ENCODE measurements around the gene CUL3. TPM values are rescaled to one million over a fixed set of nuclear protein-coding genes. Genes with fewer than 3 reads are reported as not detected.
"Not testable (repeated sequence)": the region's sequence is repeated elsewhere in the genome, so short reads cannot be mapped to it uniquely, and the experiment has no call there.

The CUL3 gene
- total and polyA plus RNA-seq, 4 experiments from 2014 or later: 12.4 to 85.3 (median 73.3) TPM

- DNase-seq; H3K27me3 Mint-ChIP-seq; CTCF ChIA-PET (ENCODE audit: partially characterized antibody); H3K27ac ChIP-seq (ENCODE audit: low read depth, low read length); H3K9me3 ChIP-seq (ENCODE audit: control insufficient read depth in 1 of 2, low read length in 2 of 2); H3K4me3 Mint-ChIP-seq; H3K4me3 ChIP-seq (ENCODE audit: low read length in 2 of 2); H3K27me3 ChIP-seq (ENCODE audit: insufficient read depth, low read length); H3K4me1 ChIP-seq (ENCODE audit: insufficient read depth, low read length); H3K9me3 Mint-ChIP-seq: not testable (repeated sequence)
- peaks cover 60 to 75% of the 10 kb centered on the region in 2 donors for H3K36me3 Mint-ChIP-seq
- peaks cover 30 to 69% (median 52%) of the 10 kb centered on the region in 4 donors for H3K4me1 Mint-ChIP-seq
- intact Hi-C loops (cut with micrococcal nuclease): loop anchor here (10.0 kb wide), 1 partner anchor 167 kb away; no protein-coding TSS in a partner anchor
- POLR2A ChIA-PET (ENCODE audit: partially characterized antibody): interaction anchor here (0.6 kb wide), 1 partner anchor 408 kb away, joined by 3 read pairs; no protein-coding TSS in a partner anchor
- H3K36me3 ChIP-seq (ENCODE audit: insufficient read depth, low read length): peaks cover 14% of the 10 kb centered on the region
- H3K27ac Mint-ChIP-seq: peak overlapping the region in 1 of 7 donors; percentile 17
Observed at GRCh38 chr2:224487940-224488339, 97.2 kb downstream of the CUL3 start.

DNA sequence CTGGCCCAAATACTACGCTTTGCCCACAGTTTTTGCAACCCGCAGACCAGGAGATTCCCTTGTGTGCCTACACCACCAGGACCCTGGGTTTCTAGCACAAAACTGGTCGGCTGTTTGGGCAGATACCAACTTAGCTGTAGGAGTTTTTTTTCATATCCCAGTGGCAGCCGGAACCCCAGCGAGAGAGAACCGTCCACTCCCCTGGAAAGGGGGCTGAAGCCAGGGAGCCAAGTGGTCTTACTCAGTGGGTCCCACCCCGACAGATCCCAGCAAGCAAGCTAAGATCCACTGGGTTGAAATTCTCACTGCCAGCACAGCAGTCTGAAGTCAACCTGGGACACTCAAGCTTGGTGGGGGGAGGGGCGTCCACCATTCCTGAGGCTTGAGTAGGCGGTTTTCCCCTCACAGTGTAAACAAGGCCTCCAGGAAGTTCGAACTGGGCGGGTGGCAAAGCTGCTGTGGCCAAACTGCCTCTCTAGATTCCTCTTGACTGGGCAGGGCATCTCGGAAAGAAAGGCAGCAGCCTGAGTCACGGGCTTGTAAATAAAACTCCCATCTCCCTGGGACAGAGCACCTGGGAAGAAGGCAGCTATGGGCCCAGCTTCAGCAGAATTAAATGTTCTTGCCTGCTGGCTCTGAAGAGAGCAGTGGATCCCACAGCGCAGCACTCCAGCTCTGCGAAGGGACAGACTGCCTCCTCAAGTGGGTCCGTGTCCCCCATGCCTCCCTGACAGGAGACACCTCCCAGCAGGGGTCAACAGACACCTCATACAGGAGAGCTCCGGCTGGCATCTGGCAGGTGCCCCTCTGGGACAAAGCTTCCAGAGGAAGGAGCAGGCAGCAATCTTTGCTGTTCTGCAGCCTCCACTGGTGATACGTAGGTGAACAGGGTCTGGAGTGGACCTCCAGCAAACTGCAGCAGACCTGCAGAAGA, 99.8 kb downstream of the CUL3 start:
- H3K27me3 ChIP-seq (ENCODE audit: insufficient read depth, low read length); H3K9me3 Mint-ChIP-seq; CTCF ChIA-PET (ENCODE audit: partially characterized antibody); H3K4me3 Mint-ChIP-seq; DNase-seq; H3K9me3 ChIP-seq (ENCODE audit: control insufficient read depth in 1 of 2, low read length in 2 of 2); H3K27me3 Mint-ChIP-seq; H3K4me1 ChIP-seq (ENCODE audit: insufficient read depth, low read length); H3K27ac ChIP-seq (ENCODE audit: low read depth, low read length); POLR2A ChIA-PET (ENCODE audit: partially characterized antibody); H3K4me3 ChIP-seq (ENCODE audit: low read length in 2 of 2): not testable (repeated sequence)
- intact Hi-C loops (cut with micrococcal nuclease): loop anchor here (10.0 kb wide), 1 partner anchor 169 kb away; no protein-coding TSS in a partner anchor
- H3K36me3 ChIP-seq (ENCODE audit: insufficient read depth, low read length): peaks cover 14% of the 10 kb centered on the region
- Mint-ChIP-seq H3K27ac (peak overlapping the region in 1 of 7 donors; percentile 15), H3K36me3 (peaks cover 39 to 71% of the 10 kb centered on the region in 2 donors), H3K4me1 (peaks cover 25 to 47% (median 34%) of the 10 kb centered on the region in 4 donors)

DNA sequence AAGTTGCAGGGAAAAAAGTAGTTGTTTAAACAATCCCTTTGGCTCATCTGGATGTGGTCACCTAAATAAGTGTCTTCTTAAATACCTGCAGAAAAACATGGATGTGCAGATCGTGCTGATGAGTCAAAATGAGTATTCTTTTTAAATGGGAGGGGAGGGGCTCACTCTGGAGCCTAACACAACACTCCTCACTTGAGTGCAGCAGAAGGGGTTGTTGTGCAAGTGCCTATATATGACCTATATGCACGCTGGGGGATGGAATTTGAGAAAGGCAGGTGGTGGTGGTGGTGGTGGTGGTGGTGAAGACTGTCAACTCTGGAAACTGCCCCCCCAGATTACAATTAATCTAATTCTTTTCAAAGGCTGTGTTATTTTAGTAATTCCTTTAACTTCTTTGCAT, 105.3 kb downstream of the CUL3 start:
- Histone ChIP-seq H3K4me3 (ENCODE audit: low read length in 2 of 2) (no peak overlapping the region), H3K9me3 (ENCODE audit: control insufficient read depth in 1 of 2, low read length in 2 of 2) (no peaks in the 10 kb centered on the region), H3K4me1 (ENCODE audit: insufficient read depth, low read length) (no peaks in the 10 kb centered on the region), H3K27me3 (ENCODE audit: insufficient read depth, low read length) (no peaks in the 10 kb centered on the region), H3K27ac (ENCODE audit: low read depth, low read length) (no peak overlapping the region), H3K36me3 (ENCODE audit: insufficient read depth, low read length) (peaks cover 29% of the 10 kb centered on the region)
- Mint-ChIP-seq H3K36me3 (peaks cover 52 to 72% of the 10 kb centered on the region in 2 donors), H3K27me3 (no peaks in the 10 kb centered on the region), H3K4me3 (no peak overlapping the region), H3K9me3 (no peaks in the 10 kb centered on the region), H3K4me1 (peaks cover 0 to 6% (median 2%) of the 10 kb centered on the region in 4 donors), H3K27ac (peak overlapping the region in 2 of 7 donors; percentile 2 to 62)
- no peak for DNase-seq
- ChIA-PET CTCF (ENCODE audit: partially characterized antibody) (no interaction called here), POLR2A (ENCODE audit: partially characterized antibody) (no interaction called here)
- intact Hi-C loops (cut with micrococcal nuclease): loop anchor here (10.0 kb wide), 1 partner anchor 175 kb away; no protein-coding TSS in a partner anchor

- ChIA-PET POLR2A (ENCODE audit: partially characterized antibody) (no interaction called here), CTCF (ENCODE audit: partially characterized antibody) (no interaction called here)
- H3K4me1 ChIP-seq (ENCODE audit: insufficient read depth, low read length): no peaks in the 10 kb centered on the region
- no peak overlapping the region for H3K27ac Mint-ChIP-seq
- no peak for DNase-seq
- peaks cover 0 to 3% (median 1%) of the 10 kb centered on the region in 4 donors for H3K4me1 Mint-ChIP-seq
- peaks cover 35 to 43% of the 10 kb centered on the region in 2 donors for H3K36me3 Mint-ChIP-seq
- no peak overlapping the region for H3K4me3 ChIP-seq (ENCODE audit: low read length in 2 of 2)
- no peaks in the 10 kb centered on the region for H3K27me3 Mint-ChIP-seq
- peaks cover 28% of the 10 kb centered on the region for H3K36me3 ChIP-seq (ENCODE audit: insufficient read depth, low read length)
- H3K9me3 ChIP-seq (ENCODE audit: control insufficient read depth in 1 of 2, low read length in 2 of 2): no peaks in the 10 kb centered on the region
- H3K27me3 ChIP-seq (ENCODE audit: insufficient read depth, low read length): no peaks in the 10 kb centered on the region
- H3K9me3 Mint-ChIP-seq: no peaks in the 10 kb centered on the region
- intact Hi-C loops (cut with micrococcal nuclease): no loop called here
- H3K4me3 Mint-ChIP-seq: no peak overlapping the region
- H3K27ac ChIP-seq (ENCODE audit: low read depth, low read length): no peak overlapping the region
Observed at GRCh38 chr2:224472827-224473226, 112.3 kb downstream of the CUL3 start.

GRCh38 chr2:224472137-224472536, 113.0 kb downstream of the CUL3 start:
- peaks cover 0 to 3% (median 2%) of the 10 kb centered on the region in 4 donors for H3K4me1 Mint-ChIP-seq
- peak overlapping the region in 1 of 7 donors; percentile 38 for H3K27ac Mint-ChIP-seq
- Histone ChIP-seq H3K27ac (ENCODE audit: low read depth, low read length) (no peak overlapping the region), H3K9me3 (ENCODE audit: control insufficient read depth in 1 of 2, low read length in 2 of 2) (no peaks in the 10 kb centered on the region), H3K4me3 (ENCODE audit: low read length in 2 of 2) (no peak overlapping the region), H3K36me3 (ENCODE audit: insufficient read depth, low read length) (peaks cover 21% of the 10 kb centered on the region), H3K4me1 (ENCODE audit: insufficient read depth, low read length) (no peaks in the 10 kb centered on the region), H3K27me3 (ENCODE audit: insufficient read depth, low read length) (no peaks in the 10 kb centered on the region)
- CTCF ChIA-PET (ENCODE audit: partially characterized antibody): no interaction called here
- intact Hi-C loops (cut with micrococcal nuclease): no loop called here
- H3K4me3 Mint-ChIP-seq: no peak overlapping the region
- no peak for DNase-seq
- H3K36me3 Mint-ChIP-seq: peaks cover 29 to 37% of the 10 kb centered on the region in 2 donors
- no peaks in the 10 kb centered on the region for H3K9me3 Mint-ChIP-seq
- H3K27me3 Mint-ChIP-seq: no peaks in the 10 kb centered on the region
- POLR2A ChIA-PET (ENCODE audit: partially characterized antibody): no interaction called here

DNA sequence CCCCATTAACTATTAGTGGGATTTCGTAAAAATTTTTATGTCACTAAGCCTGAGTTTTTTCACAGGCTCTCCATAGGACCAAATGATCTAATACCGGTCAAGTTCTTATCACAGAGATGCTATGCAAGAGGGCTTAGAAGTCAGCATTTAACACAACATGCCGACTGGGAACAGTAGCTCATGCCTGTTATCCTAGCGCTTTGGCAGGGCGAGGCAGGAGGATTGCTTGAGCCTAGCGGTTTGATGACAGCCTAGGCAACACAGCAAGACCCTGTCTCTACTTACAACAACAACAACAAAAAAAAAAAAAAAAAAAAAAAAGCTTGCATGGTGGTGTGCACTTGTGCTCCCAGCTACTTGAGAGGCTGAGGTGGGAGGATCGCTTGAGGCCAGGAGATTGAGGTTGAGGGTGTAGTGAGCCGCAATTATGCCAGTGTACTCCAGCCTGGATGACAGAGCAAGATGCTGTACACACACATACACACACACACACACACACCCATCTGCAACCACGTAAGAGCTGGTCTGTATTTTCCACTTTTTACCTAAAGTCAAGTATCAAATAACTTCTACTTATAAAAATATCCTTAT, 115.7 kb downstream of the CUL3 start:
- CTCF ChIA-PET (ENCODE audit: partially characterized antibody): no interaction called here
- peaks cover 6% of the 10 kb centered on the region for H3K36me3 ChIP-seq (ENCODE audit: insufficient read depth, low read length)
- no peaks in the 10 kb centered on the region for H3K4me1 ChIP-seq (ENCODE audit: insufficient read depth, low read length)
- H3K4me3 ChIP-seq (ENCODE audit: low read length in 2 of 2): no peak overlapping the region
- H3K27me3 ChIP-seq (ENCODE audit: insufficient read depth, low read length): no peaks in the 10 kb centered on the region
- Mint-ChIP-seq H3K9me3 (peaks cover 0 to 3% (median under 1%) of the 10 kb centered on the region in 8 donors), H3K4me3 (no peak overlapping the region), H3K27me3 (no peaks in the 10 kb centered on the region), H3K27ac (peak overlapping the region in 1 of 7 donors; percentile 29), H3K4me1 (peaks cover 0 to 4% (median under 1%) of the 10 kb centered on the region in 4 donors), H3K36me3 (peaks cover 10 to 15% of the 10 kb centered on the region in 2 donors)
- H3K9me3 ChIP-seq (ENCODE audit: control insufficient read depth in 1 of 2, low read length in 2 of 2): no peaks in the 10 kb centered on the region
- H3K27ac ChIP-seq (ENCODE audit: low read depth, low read length): no peak overlapping the region
- no peak for DNase-seq
- intact Hi-C loops (cut with micrococcal nuclease): no loop called here
- POLR2A ChIA-PET (ENCODE audit: partially characterized antibody): no interaction called here

- ChIA-PET CTCF (ENCODE audit: partially characterized antibody) (interaction anchor here (1.0 to 1.2 kb wide), 2 partner anchors 12 to 17 kb away, joined by 3 to 5 read pairs; no protein-coding TSS in a partner anchor), POLR2A (ENCODE audit: partially characterized antibody) (no interaction called here)
- Histone ChIP-seq H3K27me3 (ENCODE audit: insufficient read depth, low read length) (no peaks in the 10 kb centered on the region), H3K4me1 (ENCODE audit: insufficient read depth, low read length) (no peaks in the 10 kb centered on the region), H3K36me3 (ENCODE audit: insufficient read depth, low read length) (no peaks in the 10 kb centered on the region), H3K9me3 (ENCODE audit: control insufficient read depth in 1 of 2, low read length in 2 of 2) (no peaks in the 10 kb centered on the region), H3K4me3 (ENCODE audit: low read length in 2 of 2) (no peak overlapping the region), H3K27ac (ENCODE audit: low read depth, low read length) (no peak overlapping the region)
- peaks cover 3 to 7% (median 5%) of the 10 kb centered on the region in 4 donors for H3K4me1 Mint-ChIP-seq
- intact Hi-C loops (cut with micrococcal nuclease): no loop called here
- DNase-seq: no peak
- no peak overlapping the region for H3K4me3 Mint-ChIP-seq
- H3K36me3 Mint-ChIP-seq: no peaks in the 10 kb centered on the region
- peaks cover 0 to 23% (median 11%) of the 10 kb centered on the region in 8 donors for H3K9me3 Mint-ChIP-seq
- H3K27me3 Mint-ChIP-seq: no peaks in the 10 kb centered on the region
- no peak overlapping the region for H3K27ac Mint-ChIP-seq
Observed at GRCh38 chr2:224466304-224466895, 118.8 kb downstream of the CUL3 start.
